CD4-positive, alpha-beta T cell treated with Interferon gamma for 1 hour (primary cell): ENCODE data around the gene SPEF2.

Source experiments
- DNase-seq: peaks from one replicate; pipeline ENCODE4 v3.0.0-alpha.2; 2020

Gene SPEF2

DNA sequence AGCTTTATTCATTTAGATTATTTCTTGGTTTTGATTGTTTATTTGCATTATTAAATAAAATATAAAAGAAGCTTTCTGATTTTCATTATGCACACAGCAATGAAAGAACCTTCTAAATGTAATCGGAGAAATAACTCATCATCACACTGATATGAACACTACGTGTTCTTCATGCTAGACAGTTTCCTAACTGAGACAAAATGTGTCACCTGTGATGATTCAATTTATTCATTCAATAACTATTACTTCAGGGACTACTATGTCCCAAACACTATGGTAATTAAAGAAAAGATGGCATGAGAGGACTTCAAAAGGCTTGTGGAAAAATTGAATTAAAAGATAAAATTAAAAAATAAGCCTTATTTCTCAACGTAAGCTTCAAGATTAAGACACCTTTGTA lies 118.1 kb downstream of the SPEF2 start:
- no peak for DNase-seq

DNA sequence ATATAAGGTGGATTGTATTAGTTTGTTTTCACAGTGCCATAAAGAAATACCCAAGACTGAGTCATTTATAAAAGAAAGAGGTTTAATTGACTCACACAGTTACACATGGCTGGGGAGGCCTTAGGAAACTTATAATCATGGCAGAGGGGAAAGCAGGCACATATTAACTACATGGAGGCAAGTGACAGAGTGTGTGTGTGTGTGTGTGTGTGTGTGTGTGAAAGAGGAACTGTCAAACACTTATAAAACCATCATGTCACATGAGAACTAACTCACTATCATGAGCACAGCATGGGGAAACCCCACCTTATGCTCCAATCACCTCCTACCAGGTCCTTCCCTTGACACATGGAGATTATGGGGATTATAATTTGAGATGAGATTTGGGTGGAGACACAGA lies 118.6 kb downstream of the SPEF2 start:
- DNase-seq = no peak

- DNase-seq = no peak
Measured at GRCh38 chr5:35741126-35741716, 123.6 kb downstream of the SPEF2 start.

DNA sequence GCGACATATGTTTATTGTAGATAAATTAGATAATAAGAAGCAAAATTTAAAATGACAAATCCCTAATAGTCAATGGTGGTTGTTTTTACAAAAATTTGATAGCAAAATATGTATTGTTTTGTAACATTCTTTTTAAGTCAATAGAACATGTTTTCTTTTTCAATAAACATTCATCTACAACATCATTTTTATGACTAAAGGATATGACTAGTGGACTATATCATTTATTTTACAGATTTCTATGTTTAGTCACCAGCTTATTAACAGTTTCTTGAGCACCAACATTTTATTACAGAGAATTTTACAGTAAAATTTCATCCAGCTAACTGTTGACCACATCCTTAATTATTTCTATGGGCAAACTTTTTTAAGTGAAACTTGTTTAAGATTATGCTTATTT lies 124.3 kb downstream of the SPEF2 start:
- no peak for DNase-seq

GRCh38 chr5:35743644-35744043 lies 126.0 kb downstream of the SPEF2 start:
- no peak for DNase-seq

GRCh38 chr5:35745193-35745592 lies 127.5 kb downstream of the SPEF2 start:
- no peak for DNase-seq

- DNase-seq = no peak
Measured at GRCh38 chr5:35745660-35746059, 128.0 kb downstream of the SPEF2 start.

DNA sequence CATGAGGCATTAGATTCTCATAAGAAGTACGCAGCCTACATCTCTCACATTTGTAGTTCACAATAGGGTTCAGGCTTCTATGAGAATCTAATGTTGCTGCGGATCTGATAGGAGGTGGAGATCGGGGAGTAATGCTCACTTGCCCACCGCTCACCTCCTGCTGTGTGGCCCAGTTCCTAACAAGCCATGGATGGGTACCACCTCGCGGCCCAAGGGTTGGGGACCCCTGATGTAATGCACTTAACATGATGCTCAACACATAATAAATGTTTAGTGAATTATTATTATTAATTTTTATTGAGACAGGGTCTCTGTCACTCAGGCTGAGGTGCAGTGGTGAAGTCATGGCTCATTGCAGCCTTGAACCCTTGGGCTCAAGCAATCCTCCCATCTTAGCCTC lies 134.3 kb downstream of the SPEF2 start:
- no peak for DNase-seq

GRCh38 chr5:35753500-35753899 lies 135.8 kb downstream of the SPEF2 start:
- DNase-seq = no peak

GRCh38 chr5:35754481-35754880 lies 136.8 kb downstream of the SPEF2 start:
- no peak for DNase-seq

- no peak for DNase-seq
Measured at GRCh38 chr5:35755966-35756365, 138.3 kb downstream of the SPEF2 start.

- no peak for DNase-seq
Measured at GRCh38 chr5:35758151-35758724, 140.6 kb downstream of the SPEF2 start.

DNA sequence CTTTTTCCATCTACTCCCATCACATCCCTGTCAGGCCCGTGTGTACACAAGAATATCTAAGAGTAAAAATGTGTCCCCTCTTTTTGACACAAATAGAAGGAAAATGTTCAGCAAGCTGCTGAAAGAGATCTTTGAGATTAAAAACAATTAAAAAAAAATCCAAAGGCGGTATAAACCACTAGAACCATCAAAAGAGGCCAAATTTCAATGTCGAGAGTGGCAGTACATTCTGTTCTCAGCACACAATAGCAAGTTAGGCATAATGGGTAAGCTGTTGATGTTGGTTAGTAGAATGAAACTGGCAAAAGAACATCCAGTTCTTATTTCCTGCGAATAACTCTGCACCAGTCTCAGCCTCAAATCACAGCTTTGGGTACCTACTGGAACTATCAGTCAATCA lies 143.9 kb downstream of the SPEF2 start:
- DNase-seq = no peak

- DNase-seq = no peak
Measured at GRCh38 chr5:35762368-35762767, 144.7 kb downstream of the SPEF2 start.

- DNase-seq = no peak
Measured at GRCh38 chr5:35765921-35766320, 148.3 kb downstream of the SPEF2 start.

DNA sequence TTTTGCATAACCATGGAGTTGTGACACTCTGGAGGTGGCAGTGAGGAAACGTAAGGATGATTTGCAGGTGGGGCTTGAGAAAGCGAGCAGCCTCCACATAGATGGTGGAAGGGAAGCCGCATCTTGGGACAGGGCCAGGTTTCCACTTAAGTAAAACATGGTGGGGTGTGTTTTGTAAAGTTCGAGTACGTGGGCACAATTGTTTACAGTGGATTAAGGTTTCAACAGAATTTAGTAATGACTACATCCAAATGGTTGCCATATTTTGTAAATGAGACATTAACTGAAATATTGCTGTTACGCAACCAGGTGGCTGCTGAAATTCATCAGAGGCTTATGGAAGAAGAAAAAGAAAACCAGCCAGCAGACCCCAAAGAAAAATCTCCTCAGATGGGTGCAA lies 153.6 kb downstream of the SPEF2 start:
- no peak for DNase-seq

DNA sequence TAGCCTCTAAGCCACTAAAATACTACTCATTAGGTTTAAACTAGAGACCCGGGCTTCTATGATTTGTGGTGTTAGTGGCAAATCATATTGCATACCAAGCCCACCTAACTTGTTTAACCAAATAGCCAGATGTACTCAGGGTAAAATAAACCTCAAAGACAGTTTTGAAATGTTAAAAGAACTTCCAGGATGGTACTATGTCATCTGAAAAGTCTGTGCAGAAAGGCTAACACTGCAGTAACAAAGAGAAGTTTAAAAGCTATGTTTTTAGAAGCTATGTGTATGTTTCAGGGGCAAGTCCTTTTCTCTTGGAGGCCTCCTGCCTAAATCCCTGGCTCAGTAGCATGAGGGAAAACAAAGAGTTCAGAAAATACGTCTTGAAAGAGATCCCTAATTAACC lies 154.2 kb downstream of the SPEF2 start:
- DNase-seq = no peak

GRCh38 chr5:35773967-35774366 lies 156.3 kb downstream of the SPEF2 start:
- no peak for DNase-seq

- no peak for DNase-seq
Measured at GRCh38 chr5:35776757-35777156, 159.1 kb downstream of the SPEF2 start.

DNA sequence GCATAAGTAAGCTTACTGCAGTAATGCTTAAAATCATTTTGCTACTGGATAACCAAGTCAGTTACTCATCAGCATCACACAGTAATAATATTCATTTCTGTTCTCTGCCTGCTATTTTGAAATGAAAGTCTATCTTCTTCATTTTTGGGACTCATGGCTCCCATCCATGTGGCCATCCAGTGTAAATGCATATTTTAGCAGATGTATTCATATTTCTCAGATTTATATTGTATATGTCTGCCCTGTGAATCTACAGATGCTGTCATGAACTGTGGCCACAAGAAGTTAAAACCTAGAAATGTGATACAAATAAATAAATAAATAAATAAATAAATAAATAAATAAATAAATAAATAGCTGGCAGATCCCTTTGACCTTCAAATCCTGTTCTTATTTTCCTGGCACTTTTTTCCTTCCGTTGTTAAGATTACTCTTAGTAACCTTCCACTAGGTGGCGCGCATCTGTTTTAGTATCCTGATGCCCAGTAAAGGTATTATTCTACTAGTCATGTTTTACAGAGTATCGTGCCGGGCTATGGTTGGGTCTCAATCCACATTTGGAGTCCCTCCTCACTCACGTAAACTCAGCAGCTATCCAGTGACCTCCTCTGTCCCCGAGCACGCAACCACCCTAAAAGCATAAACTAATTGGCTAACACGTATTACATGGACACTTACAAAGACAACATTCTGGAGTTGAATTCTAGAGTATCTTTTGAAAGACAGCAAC lies 159.9 kb downstream of the SPEF2 start:
- peak; percentile 49 for DNase-seq

- no peak for DNase-seq
Measured at GRCh38 chr5:35778259-35778769, 160.7 kb downstream of the SPEF2 start.

- DNase-seq = peak; percentile 57
Measured at GRCh38 chr5:35780236-35780635, 162.6 kb downstream of the SPEF2 start.

DNA sequence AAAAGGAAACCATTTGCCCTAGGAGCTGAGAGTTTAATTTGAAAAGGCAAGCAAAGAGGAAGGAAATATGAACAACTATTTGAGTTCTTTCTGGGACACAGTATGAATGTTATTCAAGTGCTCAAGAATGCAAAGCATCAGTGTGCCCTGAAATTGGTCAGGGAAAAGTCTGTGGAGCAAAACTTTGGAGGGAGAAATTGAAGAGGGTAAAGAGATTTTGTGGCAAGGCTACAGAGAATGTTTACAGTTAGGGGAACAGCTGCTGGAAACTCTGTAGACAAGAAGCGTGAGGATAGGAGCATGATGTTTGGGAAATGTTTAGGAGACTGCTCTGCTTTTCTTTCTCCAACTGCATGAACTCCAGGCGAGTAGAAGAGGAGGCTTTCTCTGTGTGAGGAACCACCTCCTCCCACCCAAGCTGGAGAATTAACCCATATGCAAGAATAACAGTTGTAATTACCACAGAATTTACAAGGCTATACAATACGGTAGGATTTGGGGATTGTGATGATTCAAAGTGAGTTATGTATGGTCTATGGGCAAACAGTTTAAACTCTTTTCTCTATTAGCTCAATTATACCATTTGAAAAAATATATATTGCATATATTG lies 163.6 kb downstream of the SPEF2 start:
- no peak for DNase-seq

DNA sequence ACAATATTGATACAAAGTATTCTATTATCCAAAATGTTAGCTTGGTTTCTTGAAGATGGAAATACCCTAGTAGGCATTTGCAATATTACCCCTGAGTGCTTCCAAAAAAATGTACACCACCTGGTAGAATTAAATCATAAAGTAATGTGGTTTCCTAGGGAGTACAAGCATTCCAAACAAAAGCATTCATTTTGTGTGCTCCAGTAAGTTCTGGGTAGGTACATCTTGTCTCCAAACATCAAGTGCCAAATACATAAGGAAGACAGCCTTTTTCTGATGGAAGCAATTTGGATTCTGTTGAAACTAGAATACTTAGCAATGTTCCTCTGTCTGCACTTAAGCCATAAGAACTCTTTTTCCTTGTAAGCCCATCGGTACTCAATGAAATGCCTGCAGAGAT lies 165.9 kb downstream of the SPEF2 start:
- DNase-seq = no peak
